K562 (cell line): ENCODE data around the gene GPSM3. TPM values are rescaled to one million over a fixed set of nuclear protein-coding genes. Genes with fewer than 3 reads are reported as not detected.
A peak's percentile ranks its signal among the peaks of the same experiment; 100 is the strongest.

ENCODE experiments used
- ATF7 ChIP-seq: fragments of 450-650 bp; IDR thresholded peaks from 2 replicates; pipeline ENCODE4 v1.7.1; 2014; ENCODE audit warnings: mild to moderate bottlenecking, moderate library complexity
- CBFA2T3 ChIP-seq: fragments of 450-650 bp; IDR thresholded peaks from 2 replicates; pipeline ENCODE4 v1.6.1; 2017
- DPF2 ChIP-seq: fragments of 450-650 bp; IDR thresholded peaks from 2 replicates; pipeline ENCODE4 v1.6.1; 2016
- JUNB ChIP-seq: fragments of 450-650 bp; formaldehyde crosslinking; conservative IDR thresholded peaks from 2 replicates; pipeline ENCODE4 v1.4.0; 2020; ENCODE audit warnings: mild to moderate bottlenecking
- KDM1A ChIP-seq, 2 experiments: fragments of 450-650 bp; IDR thresholded peaks; 2 replicates each; pipeline ENCODE4 v1.6.1; 2016; ENCODE audit warnings: mild to moderate bottlenecking in 2 of 2
- KLF16 ChIP-seq: IDR thresholded peaks from 2 replicates; pipeline ENCODE4 v1.6.1; 2016; ENCODE audit warnings: antibody characterized with exemption
- MAZ ChIP-seq, 2 experiments: fragments of 450-650 bp in 1 of 2; sonication (generic) in 1 of 2; formaldehyde crosslinking; IDR thresholded peaks in 1 of 2; conservative IDR thresholded peaks in 1 of 2; 2 replicates each; pipeline versions ENCODE4 v1.4.0 to v1.5.0; 2020; ENCODE audit warnings: mild to moderate bottlenecking in 1 of 2, missing genetic modification reagents in 1 of 2
- MEF2A ChIP-seq: IDR thresholded peaks from 2 replicates; pipeline ENCODE4 v1.6.1; 2011; ENCODE audit warnings: low read depth, mild to moderate bottlenecking, low read length, moderate library complexity; ENCODE audit not compliant: control insufficient read depth
- MLLT1 ChIP-seq, 2 experiments: fragments of 450-650 bp; IDR thresholded peaks; 2 replicates each; pipeline ENCODE4 v1.6.1; 2016
- MTA2 ChIP-seq: fragments of 450-650 bp; IDR thresholded peaks from 2 replicates; pipeline ENCODE4 v1.6.1; 2016; ENCODE audit warnings: low read depth
- SAP30 ChIP-seq: fragments of 200-600 bp; sonication (generic); IDR thresholded peaks from 2 replicates; pipeline ENCODE4 v1.6.1; 2012; ENCODE audit warnings: borderline replicate concordance, low read depth, mild to moderate bottlenecking, moderate library complexity, low read length, control low read depth, inconsistent platforms; ENCODE audit not compliant: insufficient read depth, poor library complexity, severe bottlenecking
- SUPT5H ChIP-seq: fragments of 450-650 bp; IDR thresholded peaks from 2 replicates; pipeline ENCODE4 v1.6.1; 2016
- ZNF184 ChIP-seq: sonication (generic); formaldehyde crosslinking; IDR thresholded peaks from 2 replicates; pipeline ENCODE4 v1.5.0; 2020; ENCODE audit warnings: missing genetic modification reagents
- ZNF232 ChIP-seq: sonication (generic); formaldehyde crosslinking; IDR thresholded peaks from 2 replicates; pipeline ENCODE4 v1.8.0; 2022; ENCODE audit warnings: mild to moderate bottlenecking, missing genetic modification reagents
- ZNF57 ChIP-seq: fragments of 450-650 bp; formaldehyde crosslinking; IDR thresholded peaks from 2 replicates; pipeline ENCODE4 v1.4.0; 2020; ENCODE audit warnings: mild to moderate bottlenecking, moderate library complexity
- polyA plus RNA-seq, 8 experiments: library from polyadenylated mRNA; depleted of rRNA in 4 of 8; stranded (reverse) in 5 of 8; unstranded in 3 of 8; fragments of >200 nt; fragmentation: Nextera tagmentation in 2 of 8; fragmentation: Illumina TruSeq in 1 of 8; extraction: Ambion mirVana in 2 of 8; extraction: Trizol in 1 of 8; gene quantifications; 2 replicates each; pipeline versions ENCODE4 v1.2.1 to v1.2.3, GENCODE V29; 2011 to 2014; ENCODE audit warnings: inconsistent platforms in 1 of 8, missing spikeins in 1 of 8
- total RNA-seq, 7 experiments: library from RNA; depleted of rRNA in 6 of 7; stranded (reverse); fragments of >200 nt in 6 of 7; fragmentation: Illumina TruSeq in 2 of 7; extraction: Trizol in 2 of 7; gene quantifications; 2 replicates each; pipeline versions ENCODE4 v1.2.1 to v1.2.3, GENCODE V29; 2011 to 2021; ENCODE audit warnings: low replicate concordance in 1 of 7
- TF ChIP-seq, protein P1 (sequence below), 3 experiments: fragments of 200-800 bp in 1 of 3; sonication (Bioruptor generic) in 1 of 3; sonication (generic) in 1 of 3; formaldehyde crosslinking in 1 of 3; IDR thresholded peaks; 2 replicates each; pipeline versions ENCODE4 v1.6.1 to v1.8.0; 2016 to 2022; ENCODE audit warnings: mild to moderate bottlenecking in 2 of 3, missing compliant biosample characterization in 2 of 3, missing genetic modification characterization in 2 of 3, missing genetic modification reagents in 1 of 3
- TF ChIP-seq, protein P2 (sequence below), 3 experiments: IDR thresholded peaks in 2 of 3; conservative IDR thresholded peaks in 1 of 3; 2 replicates each; pipeline ENCODE4 v1.5.1; 2011 to 2012; ENCODE audit warnings: low read length in 3 of 3, mild to moderate bottlenecking in 3 of 3, control low read depth in 2 of 3, improper control_type of control experiment in 1 of 3, inconsistent platforms in 1 of 3, low read depth in 1 of 3, mixed read lengths in 1 of 3, moderate library complexity in 1 of 3; ENCODE audit not compliant: insufficient read depth in 2 of 3
- TF ChIP-seq, protein P3 (sequence below): sonication (generic); formaldehyde crosslinking; IDR thresholded peaks from 2 replicates; pipeline ENCODE4 v1.8.1; 2023; ENCODE audit warnings: missing genetic modification reagents, mild to moderate bottlenecking, borderline replicate concordance

Gene GPSM3
- total and polyA plus RNA-seq, 9 of the 15 experiments (the other 6 are each of a cell fraction or from before 2014, with no cell fraction given): 5.3 to 42.6 (median 24.4) TPM

GRCh38 chr6:32168807-32169591, 23.4 kb downstream of the GPSM3 start (continued):
- TF ChIP-seq ZNF184 (CRISPR knock-in tag) (no peak), ZNF232 (CRISPR knock-in tag) (no peak), MTA2 (peak; percentile 30; the same call in 1 of the 2 replicates), DPF2 (peak; percentile 81), MEF2A (no peak), ZNF57 (CRISPR knock-in tag) (0 out of 2 replicates have a peak, but pooled peaks have one; percentile 9), MLLT1 (IDR thresholded peaks at IDR 0.05) (peak in 1 of 2 experiments; percentile 63; a peak in 3 of 4 replicates), SUPT5H (peak; percentile 63; the same call in 1 of the 2 replicates), KDM1A (IDR thresholded peaks at IDR 0.05) (peak; percentile 19 to 55; a peak in 1 of 4 replicates), KLF16 (peak; percentile 12; the same call in 1 of the 2 replicates), JUNB (CRISPR knock-in tag) (0 out of 2 replicates have a peak, but pooled peaks have one; percentile 5), ATF7 (peak; percentile 63), MAZ (CRISPR knock-in tag; conservative IDR thresholded peaks at IDR 0.05 in 1 of 2, IDR thresholded peaks at IDR 0.05 in 1 of 2) (peak in 1 of 2 experiments; percentile 80; a peak in 2 of 4 replicates), SAP30 (no peak), CBFA2T3 (peak; percentile 26; the same call in 1 of the 2 replicates)
- TF ChIP-seq, protein P1, sequence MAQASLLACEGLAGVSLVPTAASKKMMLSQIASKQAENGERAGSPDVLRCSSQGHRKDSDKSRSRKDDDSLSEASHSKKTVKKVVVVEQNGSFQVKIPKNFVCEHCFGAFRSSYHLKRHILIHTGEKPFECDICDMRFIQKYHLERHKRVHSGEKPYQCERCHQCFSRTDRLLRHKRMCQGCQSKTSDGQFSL (CRISPR knock-in tag; IDR thresholded peaks at IDR 0.05): peak; percentile 74; the same call in 1 of the 2 replicates
- TF ChIP-seq, protein P1 (tag; IDR thresholded peaks at IDR 0.05): no peak
- TF ChIP-seq, protein P2, sequence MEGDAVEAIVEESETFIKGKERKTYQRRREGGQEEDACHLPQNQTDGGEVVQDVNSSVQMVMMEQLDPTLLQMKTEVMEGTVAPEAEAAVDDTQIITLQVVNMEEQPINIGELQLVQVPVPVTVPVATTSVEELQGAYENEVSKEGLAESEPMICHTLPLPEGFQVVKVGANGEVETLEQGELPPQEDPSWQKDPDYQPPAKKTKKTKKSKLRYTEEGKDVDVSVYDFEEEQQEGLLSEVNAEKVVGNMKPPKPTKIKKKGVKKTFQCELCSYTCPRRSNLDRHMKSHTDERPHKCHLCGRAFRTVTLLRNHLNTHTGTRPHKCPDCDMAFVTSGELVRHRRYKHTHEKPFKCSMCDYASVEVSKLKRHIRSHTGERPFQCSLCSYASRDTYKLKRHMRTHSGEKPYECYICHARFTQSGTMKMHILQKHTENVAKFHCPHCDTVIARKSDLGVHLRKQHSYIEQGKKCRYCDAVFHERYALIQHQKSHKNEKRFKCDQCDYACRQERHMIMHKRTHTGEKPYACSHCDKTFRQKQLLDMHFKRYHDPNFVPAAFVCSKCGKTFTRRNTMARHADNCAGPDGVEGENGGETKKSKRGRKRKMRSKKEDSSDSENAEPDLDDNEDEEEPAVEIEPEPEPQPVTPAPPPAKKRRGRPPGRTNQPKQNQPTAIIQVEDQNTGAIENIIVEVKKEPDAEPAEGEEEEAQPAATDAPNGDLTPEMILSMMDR (IDR thresholded peaks at IDR 0.05 in 2 of 3, conservative IDR thresholded peaks at IDR 0.05 in 1 of 3; ENCODE audit: insufficient read depth in 2 of 3, low read depth in 1 of 3, low read length in 3 of 3): peak in 2 of 3 experiments; percentile 11 to 24; a peak in 3 of 6 replicates
- TF ChIP-seq, protein P3, sequence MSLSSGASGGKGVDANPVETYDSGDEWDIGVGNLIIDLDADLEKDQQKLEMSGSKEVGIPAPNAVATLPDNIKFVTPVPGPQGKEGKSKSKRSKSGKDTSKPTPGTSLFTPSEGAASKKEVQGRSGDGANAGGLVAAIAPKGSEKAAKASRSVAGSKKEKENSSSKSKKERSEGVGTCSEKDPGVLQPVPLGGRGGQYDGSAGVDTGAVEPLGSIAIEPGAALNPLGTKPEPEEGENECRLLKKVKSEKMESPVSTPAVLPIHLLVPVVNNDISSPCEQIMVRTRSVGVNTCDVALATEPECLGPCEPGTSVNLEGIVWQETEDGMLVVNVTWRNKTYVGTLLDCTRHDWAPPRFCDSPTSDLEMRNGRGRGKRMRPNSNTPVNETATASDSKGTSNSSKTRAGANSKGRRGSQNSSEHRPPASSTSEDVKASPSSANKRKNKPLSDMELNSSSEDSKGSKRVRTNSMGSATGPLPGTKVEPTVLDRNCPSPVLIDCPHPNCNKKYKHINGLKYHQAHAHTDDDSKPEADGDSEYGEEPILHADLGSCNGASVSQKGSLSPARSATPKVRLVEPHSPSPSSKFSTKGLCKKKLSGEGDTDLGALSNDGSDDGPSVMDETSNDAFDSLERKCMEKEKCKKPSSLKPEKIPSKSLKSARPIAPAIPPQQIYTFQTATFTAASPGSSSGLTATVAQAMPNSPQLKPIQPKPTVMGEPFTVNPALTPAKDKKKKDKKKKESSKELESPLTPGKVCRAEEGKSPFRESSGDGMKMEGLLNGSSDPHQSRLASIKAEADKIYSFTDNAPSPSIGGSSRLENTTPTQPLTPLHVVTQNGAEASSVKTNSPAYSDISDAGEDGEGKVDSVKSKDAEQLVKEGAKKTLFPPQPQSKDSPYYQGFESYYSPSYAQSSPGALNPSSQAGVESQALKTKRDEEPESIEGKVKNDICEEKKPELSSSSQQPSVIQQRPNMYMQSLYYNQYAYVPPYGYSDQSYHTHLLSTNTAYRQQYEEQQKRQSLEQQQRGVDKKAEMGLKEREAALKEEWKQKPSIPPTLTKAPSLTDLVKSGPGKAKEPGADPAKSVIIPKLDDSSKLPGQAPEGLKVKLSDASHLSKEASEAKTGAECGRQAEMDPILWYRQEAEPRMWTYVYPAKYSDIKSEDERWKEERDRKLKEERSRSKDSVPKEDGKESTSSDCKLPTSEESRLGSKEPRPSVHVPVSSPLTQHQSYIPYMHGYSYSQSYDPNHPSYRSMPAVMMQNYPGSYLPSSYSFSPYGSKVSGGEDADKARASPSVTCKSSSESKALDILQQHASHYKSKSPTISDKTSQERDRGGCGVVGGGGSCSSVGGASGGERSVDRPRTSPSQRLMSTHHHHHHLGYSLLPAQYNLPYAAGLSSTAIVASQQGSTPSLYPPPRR: no peak
